IPS-20b (cell line): Measurements from ENCODE around the gene GPHB5.

Experiments used
- H3K27ac ChIP-seq: one replicate; pipeline ENCODE4 v1.5.1; 2013; ENCODE audit warnings: low read length
- H3K27me3 ChIP-seq: 2 replicates; pipeline ENCODE4 v1.6.1; 2013; ENCODE audit warnings: mild to moderate bottlenecking, low read length, inconsistent platforms; ENCODE audit not compliant: insufficient read depth
- H3K36me3 ChIP-seq: 2 replicates; pipeline ENCODE4 v1.6.1; 2013; ENCODE audit warnings: low read depth, mild to moderate bottlenecking, inconsistent platforms, low read length, moderate library complexity; ENCODE audit not compliant: insufficient read depth
- H3K4me1 ChIP-seq: 2 replicates; pipeline ENCODE4 v1.6.1; 2013; ENCODE audit warnings: mild to moderate bottlenecking, control low read depth, inconsistent platforms, low read length, moderate library complexity; ENCODE audit not compliant: insufficient read depth
- H3K4me3 ChIP-seq: 2 replicates; pipeline ENCODE4 v1.5.1; 2013; ENCODE audit warnings: mild to moderate bottlenecking, low read length, inconsistent platforms
- H3K9ac ChIP-seq: 2 replicates; pipeline ENCODE4 v1.6.1; 2013; ENCODE audit warnings: low read depth, mild to moderate bottlenecking, inconsistent platforms, low read length, moderate library complexity
- H3K9me3 ChIP-seq: 2 replicates; pipeline ENCODE4 v1.6.1; 2013; ENCODE audit warnings: mild to moderate bottlenecking, low read depth, low read length, inconsistent platforms; ENCODE audit not compliant: insufficient read depth

GPHB5 gene, protein sequence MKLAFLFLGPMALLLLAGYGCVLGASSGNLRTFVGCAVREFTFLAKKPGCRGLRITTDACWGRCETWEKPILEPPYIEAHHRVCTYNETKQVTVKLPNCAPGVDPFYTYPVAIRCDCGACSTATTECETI

GRCh38 chr14:63318835-63319234 lies at the start of gene GPHB5:
Gene GPHB5 (minus strand): TSS chr14:63318935. CDS start chr14:63317849, 1,086 bp downstream.
- no peak within 1 kb of the TSS for H3K9ac ChIP-seq
- H3K27ac ChIP-seq = no peak within 1 kb of the TSS
- peaks cover 6% of the 10 kb centered on the region; the same call in 1 of the 2 replicates for H3K4me1 ChIP-seq
- no peaks in the 10 kb centered on the region for H3K27me3 ChIP-seq
- no peaks in the 10 kb centered on the region for H3K36me3 ChIP-seq
- no peaks in the 10 kb centered on the region for H3K9me3 ChIP-seq
- no peak within 1 kb of the TSS for H3K4me3 ChIP-seq

DNA sequence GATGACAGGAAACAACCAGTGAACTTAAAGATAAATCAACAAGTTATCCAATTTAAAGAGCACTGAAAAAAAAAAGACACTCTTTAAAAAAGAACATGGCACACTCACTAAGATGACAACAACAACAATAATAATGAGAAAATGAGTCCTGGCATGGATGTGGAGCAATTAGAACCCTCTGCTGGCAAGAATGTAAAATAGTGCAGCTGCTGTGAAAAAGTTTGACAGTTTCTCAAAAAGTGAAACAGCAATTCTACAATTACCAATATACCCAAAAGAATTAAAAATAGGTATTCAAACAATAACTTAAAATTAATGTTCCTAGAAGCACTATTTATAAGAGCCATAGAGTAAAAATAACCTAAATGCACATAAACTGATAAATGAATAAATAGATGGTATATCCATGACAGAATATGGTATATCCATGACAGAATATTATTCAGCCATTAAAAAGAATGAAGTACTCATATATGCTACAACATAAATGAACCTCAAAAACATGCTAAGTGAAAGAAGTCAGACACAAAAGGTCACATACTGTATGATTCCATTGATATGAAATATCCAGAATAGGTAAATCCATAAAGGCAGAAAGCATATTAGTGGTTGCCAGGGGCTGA lies 49.1 kb upstream of the GPHB5 start:
- H3K27me3 ChIP-seq = no peaks in the 10 kb centered on the region
- H3K36me3 ChIP-seq = no peaks in the 10 kb centered on the region
- no peak overlapping the region for H3K4me3 ChIP-seq
- no peaks in the 10 kb centered on the region for H3K4me1 ChIP-seq
- peaks cover 3% of the 10 kb centered on the region for H3K9me3 ChIP-seq
- H3K9ac ChIP-seq = no peak overlapping the region
- no peak overlapping the region for H3K27ac ChIP-seq

DNA sequence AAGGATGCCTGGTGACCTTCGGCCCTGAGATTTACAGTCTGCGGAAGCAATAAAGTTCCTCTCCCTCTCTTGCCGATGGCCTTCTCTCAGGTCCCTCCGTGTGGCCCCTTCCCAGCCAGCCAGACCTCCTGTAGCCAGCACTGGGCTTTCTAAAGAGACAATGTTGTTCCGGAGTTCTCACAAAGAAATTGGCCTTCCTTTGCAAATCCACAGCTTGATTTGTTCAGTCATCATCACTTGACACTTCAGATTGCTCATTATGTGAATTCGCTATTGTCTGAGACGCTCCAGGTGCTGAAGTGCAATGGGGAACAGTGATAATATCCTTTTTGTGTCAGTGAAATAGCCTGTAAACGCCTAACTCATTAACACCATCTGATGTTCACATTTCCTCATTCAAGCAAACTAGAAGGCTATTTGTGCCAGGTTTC lies 43.7 kb upstream of the GPHB5 start:
- H3K4me3 ChIP-seq = no peak overlapping the region

DNA sequence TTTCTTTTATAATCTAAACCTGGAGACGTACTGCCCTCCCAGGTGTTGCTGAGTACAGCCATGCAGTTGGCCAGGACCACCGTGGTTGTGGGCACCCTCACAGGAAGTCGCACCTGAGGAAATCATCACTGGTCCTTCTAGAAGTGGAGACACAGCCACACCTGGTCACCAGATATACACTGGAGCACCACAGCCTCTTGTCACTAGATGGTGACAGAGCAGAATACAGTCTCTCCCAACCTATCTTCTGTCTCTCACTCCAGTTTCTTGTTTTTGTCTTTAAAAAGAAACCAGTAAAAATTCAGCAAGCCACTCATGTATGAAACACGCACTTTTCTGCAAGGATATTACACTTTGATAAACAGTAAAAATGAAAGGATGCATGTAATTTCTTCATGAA lies 43.1 kb upstream of the GPHB5 start:
- no peak overlapping the region for H3K4me3 ChIP-seq

More for the DNA sequence above, 43.7 kb upstream of the GPHB5 start:
- no peak overlapping the region for H3K9ac ChIP-seq
- H3K36me3 ChIP-seq = no peaks in the 10 kb centered on the region
- no peaks in the 10 kb centered on the region for H3K27me3 ChIP-seq
- H3K4me1 ChIP-seq = no peaks in the 10 kb centered on the region
- no peak overlapping the region for H3K27ac ChIP-seq
- no peaks in the 10 kb centered on the region for H3K9me3 ChIP-seq

GRCh38 chr14:63357841-63358240 lies 39.1 kb upstream of the GPHB5 start:
- H3K36me3 ChIP-seq = no peaks in the 10 kb centered on the region
- no peak overlapping the region for H3K27ac ChIP-seq
- no peak overlapping the region for H3K4me3 ChIP-seq
- H3K9ac ChIP-seq = no peak overlapping the region
- H3K4me1 ChIP-seq = no peaks in the 10 kb centered on the region
- H3K9me3 ChIP-seq = no peaks in the 10 kb centered on the region
- no peaks in the 10 kb centered on the region for H3K27me3 ChIP-seq

More for the DNA sequence above, 43.1 kb upstream of the GPHB5 start:
- Histone ChIP-seq H3K27me3 (no peaks in the 10 kb centered on the region), H3K4me1 (no peaks in the 10 kb centered on the region), H3K9ac (no peak overlapping the region), H3K9me3 (no peaks in the 10 kb centered on the region), H3K27ac (no peak overlapping the region), H3K36me3 (no peaks in the 10 kb centered on the region)

DNA sequence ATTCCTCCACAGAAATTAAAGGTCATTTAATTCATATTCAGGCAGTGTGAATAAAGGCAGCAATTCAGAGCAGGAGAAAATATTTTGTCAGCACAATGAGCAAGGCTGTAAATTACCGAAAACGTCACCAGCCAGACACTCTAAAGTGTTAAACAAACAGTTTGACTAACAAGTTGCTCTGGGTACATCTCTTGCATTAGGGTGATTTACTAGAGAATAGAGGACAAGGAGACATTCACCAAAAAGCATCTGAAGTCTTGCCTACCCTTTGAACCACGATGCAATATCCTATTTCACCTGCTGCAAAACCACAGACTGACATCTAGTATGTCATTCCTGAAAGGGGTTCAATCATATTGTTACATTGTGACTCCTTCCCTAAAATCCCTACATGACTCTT lies 27.1 kb upstream of the GPHB5 start:
- Histone ChIP-seq H3K36me3 (no peaks in the 10 kb centered on the region), H3K4me3 (no peak overlapping the region), H3K27me3 (no peaks in the 10 kb centered on the region), H3K9me3 (no peaks in the 10 kb centered on the region), H3K27ac (no peak overlapping the region), H3K9ac (no peak overlapping the region), H3K4me1 (no peaks in the 10 kb centered on the region)

DNA sequence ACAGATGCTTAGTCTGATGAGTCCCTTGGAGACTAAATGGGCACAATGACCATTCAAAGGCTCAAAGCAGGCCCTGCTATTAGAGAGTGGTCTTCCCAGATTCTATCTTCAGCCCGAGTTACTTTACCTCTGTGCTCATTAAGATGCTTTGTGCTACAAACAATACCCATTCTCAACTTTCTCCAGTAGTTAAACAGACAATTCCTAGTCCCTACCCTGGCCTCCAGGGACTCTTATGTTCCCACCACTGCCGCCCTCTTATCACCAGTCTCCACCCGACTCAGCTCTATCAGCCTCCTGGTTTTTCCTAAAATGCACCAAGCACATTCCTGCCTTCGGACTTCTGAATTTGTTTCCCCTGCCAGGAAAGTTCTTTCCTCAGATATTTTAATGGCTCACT lies 25.6 kb upstream of the GPHB5 start:
- Histone ChIP-seq H3K27ac (no peak overlapping the region), H3K9me3 (no peaks in the 10 kb centered on the region), H3K9ac (no peak overlapping the region), H3K27me3 (no peaks in the 10 kb centered on the region), H3K4me1 (no peaks in the 10 kb centered on the region), H3K36me3 (no peaks in the 10 kb centered on the region), H3K4me3 (no peak overlapping the region)

DNA sequence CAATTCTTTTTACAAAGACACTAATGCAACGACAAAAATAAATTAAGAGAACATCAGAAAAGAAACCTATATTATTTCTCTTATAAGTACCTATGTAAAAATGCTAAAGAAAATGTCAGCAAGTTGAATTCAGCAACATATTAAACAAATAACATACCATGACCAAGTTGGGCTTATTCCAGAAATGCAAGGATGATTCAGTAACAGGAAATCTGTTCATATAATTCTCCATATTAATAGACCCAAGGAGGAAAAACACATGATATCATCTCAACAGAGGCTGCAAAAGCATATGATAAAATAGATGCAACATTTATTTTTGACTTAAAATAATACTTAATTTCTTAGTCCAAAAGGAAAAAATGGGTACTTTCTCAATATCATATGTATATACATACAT lies 25.1 kb upstream of the GPHB5 start:
- Histone ChIP-seq H3K27ac (no peak overlapping the region), H3K4me3 (no peak overlapping the region), H3K4me1 (no peaks in the 10 kb centered on the region), H3K27me3 (no peaks in the 10 kb centered on the region), H3K36me3 (no peaks in the 10 kb centered on the region), H3K9me3 (no peaks in the 10 kb centered on the region), H3K9ac (no peak overlapping the region)

- H3K27me3 ChIP-seq = no peaks in the 10 kb centered on the region
- no peak overlapping the region for H3K4me3 ChIP-seq
- H3K9me3 ChIP-seq = no peaks in the 10 kb centered on the region
- H3K27ac ChIP-seq = no peak overlapping the region
- no peaks in the 10 kb centered on the region for H3K4me1 ChIP-seq
- no peak overlapping the region for H3K9ac ChIP-seq
- no peaks in the 10 kb centered on the region for H3K36me3 ChIP-seq
These were observed 23.6 kb upstream of the GPHB5 start for GRCh38 chr14:63342371-63342770.

DNA sequence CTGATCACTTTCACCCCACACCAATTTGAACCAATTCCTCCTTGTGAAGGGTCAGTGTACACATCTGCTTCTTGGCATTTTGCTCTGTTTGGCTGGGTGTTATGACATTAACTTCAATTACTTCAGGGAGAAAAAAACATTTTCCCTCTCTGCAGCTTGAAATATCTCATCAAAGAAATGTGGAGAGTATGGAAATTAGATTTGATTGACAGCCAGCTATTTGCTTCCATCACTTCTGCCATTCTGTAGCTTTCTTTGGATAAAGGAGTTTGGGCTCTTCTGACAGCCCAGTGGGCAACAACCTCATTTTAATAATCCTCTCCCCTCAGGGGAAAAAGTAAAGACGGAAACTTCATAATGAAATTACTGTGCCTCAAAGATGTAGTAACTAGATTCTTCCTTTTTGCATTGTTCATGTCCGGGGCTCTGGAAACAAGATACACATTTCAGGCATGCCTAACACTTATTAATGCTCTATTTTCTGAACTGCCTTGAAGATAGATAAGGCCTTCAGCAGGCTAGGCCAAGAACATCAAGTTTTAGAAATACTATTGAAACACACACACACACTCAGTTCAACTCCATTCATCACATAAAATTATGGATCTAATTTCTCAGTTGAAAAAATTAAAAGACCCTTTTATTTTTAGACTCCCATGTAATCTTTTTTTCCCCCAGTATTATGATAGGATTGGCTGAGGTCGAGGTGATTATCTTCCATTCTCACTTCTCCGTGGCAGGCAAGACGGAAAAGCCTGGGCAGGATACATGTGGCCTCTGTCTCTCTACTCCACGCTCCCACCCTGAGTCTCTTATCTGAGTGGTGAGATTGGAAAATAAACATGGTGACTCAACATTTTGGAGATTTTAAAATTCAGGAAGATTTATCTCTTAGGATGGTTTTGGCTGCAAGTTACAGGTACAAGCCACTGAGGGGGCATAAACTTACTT lies 10.3 kb upstream of the GPHB5 start:
- Histone ChIP-seq H3K36me3 (no peaks in the 10 kb centered on the region), H3K9ac (no peak overlapping the region), H3K4me1 (no peaks in the 10 kb centered on the region), H3K9me3 (no peaks in the 10 kb centered on the region; the same call in 1 of the 2 replicates), H3K4me3 (no peak overlapping the region), H3K27ac (no peak overlapping the region), H3K27me3 (no peaks in the 10 kb centered on the region)

- H3K4me1 ChIP-seq = peaks cover 6% of the 10 kb centered on the region; the same call in 1 of the 2 replicates
- no peaks in the 10 kb centered on the region for H3K27me3 ChIP-seq
- H3K36me3 ChIP-seq = no peaks in the 10 kb centered on the region
- H3K9ac ChIP-seq = no peak overlapping the region
- H3K4me3 ChIP-seq = no peak overlapping the region
- H3K9me3 ChIP-seq = no peaks in the 10 kb centered on the region
- H3K27ac ChIP-seq = no peak overlapping the region
These were observed 8.1 kb upstream of the GPHB5 start for GRCh38 chr14:63326840-63327239.
